NCI-H748 (cell line): ENCODE measurements around the gene TTC27.
"Not testable (repeated sequence)": the region's sequence is repeated elsewhere in the genome, so short reads cannot be mapped to it uniquely, and the experiment has no call there.

ENCODE experiments used
- DNase-seq: peaks from one replicate; lab custom pipeline; 2025; ENCODE audit not compliant: unreplicated experiment; lab: John Stamatoyannopoulos, UW

TTC27 gene

DNA sequence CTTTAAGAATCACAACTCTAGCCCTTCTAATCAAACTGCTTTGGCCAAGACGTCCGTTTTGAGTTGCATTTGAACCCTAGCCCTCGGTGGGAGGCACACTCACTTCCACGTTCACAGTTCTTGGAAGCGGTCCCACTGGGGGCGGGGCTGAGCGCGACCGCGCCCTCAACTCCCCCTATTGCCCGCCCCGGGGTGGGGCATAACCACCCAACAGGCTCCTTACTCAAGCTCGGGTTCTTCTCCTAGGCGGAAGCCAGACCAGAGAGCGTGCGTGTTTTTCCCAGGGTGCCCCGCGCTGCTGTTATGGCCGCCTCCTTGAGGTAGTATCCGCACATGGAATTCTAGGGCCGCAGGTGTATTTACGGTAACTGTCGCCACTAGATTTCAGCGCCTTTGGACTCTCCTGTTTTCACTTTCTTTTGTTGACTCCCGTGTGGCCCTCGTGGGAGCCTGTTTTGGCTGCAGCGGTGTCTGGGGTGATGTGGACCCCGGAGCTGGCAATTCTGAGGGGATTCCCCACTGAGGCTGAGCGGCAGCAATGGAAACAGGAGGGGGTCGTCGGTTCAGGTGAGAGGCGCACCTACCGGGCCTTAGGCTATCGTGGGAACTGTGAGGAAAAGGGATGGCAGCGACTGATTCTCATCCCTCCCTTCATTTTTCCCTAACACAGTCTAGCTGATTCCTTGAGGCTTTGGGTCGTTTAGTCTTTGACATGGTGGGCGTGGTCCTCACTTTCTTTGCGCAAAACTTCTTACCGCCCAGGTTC is at the start of gene TTC27:
TTC27 (plus strand) TSS at position 237 of the 766 bp plus-strand sequence; CDS start at position 480, 243 bp downstream.
- DNase-seq = peak; percentile 92

DNA sequence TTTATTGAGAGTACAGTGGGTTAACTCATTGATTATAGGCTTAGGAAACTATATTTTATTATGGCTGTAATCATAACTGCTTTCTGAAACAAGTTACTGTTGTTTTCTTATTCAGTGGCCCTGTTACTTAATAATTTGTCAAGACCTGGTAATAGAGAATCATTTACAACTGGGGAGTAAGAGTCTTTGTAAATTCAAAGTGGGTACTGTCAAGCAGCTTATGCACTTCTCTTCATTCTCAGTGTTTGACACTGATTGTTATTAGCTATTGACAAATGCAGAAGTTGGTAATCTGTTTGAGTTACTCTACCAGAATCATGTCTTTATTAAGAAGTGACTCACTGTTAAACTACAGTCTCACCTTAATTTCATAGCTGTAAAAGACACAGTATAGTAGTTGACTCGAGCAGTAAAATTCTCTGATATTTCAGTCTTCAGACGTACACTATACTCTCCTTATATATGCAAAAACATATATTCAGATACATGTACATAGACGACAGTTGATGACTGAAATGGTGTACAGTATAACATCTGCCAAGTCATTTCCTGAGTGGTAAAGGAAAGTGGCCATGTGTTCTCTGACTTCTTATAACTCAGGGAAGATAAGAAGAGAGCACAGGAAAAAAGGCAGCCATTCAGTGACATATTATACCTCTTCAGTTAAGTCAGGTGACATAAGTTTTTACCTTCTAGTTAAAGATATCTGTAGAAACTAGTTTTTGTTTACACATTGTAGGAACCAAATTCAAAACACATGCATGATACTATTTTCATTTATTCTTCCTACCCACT is 36.0 kb upstream of the TTC27 start:
- no peak for DNase-seq

DNA sequence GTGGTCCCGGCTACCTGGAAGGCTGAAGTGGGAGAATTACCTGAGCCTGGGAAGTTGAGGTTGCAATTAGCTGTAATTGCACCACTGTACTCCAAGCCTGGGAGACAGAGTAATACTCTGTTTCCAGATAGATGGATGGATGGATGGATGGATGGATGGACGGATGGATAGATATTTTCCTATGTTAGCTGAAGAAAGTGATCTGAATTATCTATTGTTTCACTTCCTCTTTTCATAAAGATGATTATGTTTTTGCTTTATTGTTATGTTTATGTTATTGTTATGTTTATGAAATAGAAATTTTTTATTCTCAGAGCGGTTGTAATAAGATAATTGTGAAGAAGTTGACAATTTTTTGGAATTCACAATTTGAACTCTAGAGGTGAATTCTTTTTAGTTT is 33.3 kb upstream of the TTC27 start:
- DNase-seq = no peak

DNA sequence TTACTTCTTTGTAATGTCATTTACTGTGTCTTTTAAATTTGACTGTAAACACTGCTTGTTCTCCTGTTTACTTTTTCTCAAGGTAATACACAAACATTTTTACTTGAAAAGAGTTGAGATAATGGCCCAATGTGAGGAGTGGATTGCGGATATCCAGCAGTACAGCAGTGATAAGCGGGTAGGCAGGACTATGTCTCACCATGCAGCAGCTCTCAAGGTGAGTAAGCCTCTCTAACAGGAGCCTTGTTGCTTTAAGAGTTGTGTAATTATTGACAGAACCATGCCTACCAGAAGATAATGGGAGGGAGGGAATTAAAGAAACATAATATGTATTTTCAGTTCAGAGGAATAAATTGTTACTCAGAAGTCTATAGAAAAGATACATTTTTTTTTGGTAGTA is 16.5 kb upstream of the TTC27 start:
- DNase-seq = no peak

DNA sequence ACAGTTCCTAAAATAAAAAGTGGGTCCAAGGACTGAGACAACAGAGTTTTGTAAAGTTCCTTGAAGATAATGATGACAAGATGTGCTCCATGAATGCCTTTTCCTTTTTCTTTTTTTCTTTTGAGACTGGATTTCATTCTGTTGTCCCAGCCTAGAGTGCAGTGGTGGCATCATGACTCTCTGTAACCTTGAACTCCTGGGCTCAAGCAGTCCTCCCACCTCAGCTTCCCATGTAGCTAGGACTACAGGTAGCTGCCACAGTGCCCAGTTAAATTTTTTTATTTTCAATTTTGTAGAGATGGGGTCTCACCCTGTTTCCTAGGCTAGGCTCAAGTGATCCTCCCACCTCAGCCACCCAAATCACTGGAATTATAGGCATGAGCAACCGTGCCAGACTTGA is 16.1 kb upstream of the TTC27 start:
- no peak for DNase-seq

DNA sequence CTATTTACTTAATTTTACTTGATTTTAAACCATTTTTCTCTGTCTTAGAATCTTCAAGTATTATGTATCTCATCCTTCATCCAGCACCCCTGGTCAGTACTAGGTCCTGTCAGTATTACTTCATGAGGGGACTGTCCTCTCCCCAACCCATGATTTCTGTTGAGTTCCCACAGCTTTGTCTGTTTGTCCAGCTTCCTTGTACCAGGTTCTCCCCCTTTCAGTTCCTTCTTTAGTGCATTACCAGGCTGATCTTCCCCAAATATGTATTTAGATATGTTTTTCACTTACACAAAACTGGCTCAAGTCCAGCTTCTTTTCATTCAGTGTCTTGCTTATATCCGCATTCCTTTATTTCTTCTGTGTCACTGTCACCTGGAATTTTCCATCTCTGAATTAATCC is 13.8 kb upstream of the TTC27 start:
- no peak for DNase-seq

DNA sequence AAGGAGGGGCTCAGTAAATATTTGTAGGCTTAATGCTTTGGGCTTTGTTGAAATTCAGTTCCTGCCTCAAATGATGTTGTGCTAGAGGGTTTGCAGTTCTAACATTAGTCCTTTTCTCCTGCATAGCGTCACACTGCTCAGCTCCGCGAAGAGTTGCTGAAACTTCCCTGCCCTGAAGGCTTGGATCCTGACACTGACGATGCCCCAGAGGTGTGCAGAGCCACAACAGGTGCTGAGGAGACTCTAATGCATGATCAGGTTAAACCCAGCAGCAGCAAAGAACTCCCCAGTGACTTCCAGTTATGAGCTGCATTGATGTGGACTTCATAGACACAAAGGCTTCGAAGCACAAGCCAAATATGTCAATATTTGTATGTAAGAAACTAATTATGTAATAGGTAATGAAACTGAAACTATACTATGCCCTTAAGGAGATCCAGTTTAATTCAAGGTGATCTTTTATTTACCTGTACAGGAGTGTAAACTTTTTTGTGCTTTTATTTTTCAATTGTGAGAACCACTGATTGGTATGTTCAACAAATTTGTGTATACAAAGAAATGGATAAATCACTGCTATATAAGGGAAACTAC is 10.2 kb upstream of the TTC27 start:
- DNase-seq = no peak

DNA sequence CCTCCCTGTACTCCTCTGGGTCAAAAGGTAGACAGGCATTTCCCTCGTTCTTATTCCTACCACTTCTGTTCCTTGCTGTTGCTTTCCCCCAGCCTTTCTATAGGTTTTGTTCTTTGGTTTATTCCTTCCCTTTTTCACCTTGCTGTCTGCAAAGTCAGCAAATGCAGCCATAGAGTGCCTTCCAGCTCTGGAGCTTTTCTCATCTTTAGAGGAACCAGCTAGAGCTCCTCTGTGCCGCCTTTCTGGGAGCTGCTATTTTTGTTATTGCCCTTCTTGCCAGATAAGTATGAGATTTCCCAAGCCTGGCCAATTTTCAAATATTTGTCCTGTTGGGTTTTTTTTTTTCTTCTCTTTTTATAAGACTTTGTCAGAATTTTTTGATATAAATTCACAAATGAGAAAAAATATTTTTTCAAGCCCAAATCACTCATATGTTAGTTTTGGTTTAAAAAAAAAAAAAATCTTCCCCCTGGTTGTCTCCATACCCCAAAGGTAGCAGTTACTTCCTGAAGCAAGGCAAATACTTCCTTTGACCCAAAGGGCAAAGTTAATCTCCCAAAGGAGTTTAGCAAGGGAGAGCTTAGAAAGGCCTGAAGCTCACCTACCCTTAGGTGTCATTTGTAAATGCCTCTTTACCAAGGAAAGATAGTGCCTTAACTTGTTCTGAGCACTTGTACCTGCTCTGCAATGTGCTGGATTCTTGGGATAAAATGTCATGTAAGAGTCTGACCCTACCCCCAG is 5.1 kb upstream of the TTC27 start:
- DNase-seq = no peak

DNA sequence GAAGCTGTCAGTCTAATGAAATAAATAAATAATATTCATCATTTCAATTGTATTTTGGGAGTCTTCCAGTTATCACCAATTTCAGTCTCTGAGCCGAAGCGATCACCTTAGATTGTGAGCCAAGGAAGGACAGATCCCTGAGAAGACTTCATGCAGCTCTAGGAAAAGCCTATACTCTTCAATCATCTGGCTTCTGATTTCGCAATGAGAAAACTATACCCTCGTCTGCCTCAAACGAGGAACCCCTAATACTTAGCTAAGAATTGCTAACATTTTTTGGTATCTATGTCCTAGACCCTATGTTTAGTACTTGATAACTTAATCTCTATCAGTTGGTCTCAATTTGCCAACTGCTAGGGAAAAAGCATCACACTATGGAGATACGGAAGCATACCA is 4.5 kb upstream of the TTC27 start:
- no peak for DNase-seq

DNA sequence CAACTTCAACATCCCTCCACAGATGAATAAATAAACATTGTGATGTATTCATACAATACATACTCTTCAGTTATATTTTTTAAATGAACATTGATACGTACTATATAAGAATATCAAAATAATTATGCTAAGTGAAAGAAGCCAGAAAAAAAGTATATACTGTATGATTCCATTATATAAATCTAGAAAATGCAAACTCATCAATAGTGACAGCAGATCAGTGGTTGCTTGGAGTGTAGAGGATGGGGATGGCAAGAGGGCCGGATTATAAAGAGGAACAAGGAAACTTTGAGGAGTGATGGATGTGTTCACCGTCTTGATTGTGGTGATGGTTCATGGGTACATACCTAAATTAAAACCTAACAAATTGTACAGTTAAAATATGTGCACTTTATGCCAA is 3.0 kb upstream of the TTC27 start:
- DNase-seq = no peak

DNA sequence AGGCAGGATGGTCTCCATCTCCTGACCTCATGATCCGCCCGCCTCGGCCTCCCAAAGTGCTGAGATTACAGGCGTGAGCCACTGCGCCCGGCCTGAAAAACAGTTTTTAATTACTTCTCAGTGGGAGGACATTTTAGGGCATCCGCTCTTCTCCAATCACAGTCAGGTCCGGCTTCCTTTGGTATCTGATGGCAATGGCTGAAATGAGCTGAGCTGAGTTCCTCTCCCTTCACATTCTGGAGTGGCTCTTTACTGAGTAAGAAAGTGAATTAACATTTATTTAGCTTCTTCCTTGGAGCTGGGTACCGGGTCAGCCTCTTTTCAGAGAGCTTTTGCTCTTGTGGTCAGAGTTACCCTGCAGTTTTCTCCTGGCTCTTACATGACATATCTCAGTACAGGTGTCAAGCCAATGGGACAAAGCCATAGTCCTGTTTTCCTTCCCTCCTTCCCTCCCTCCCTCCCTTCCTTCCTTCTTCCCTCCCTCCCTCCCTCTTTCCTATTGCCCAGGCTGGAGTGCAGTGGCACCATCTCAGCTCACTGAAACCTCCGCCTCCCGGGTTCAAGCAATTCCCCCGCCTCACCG is 1.1 kb upstream of the TTC27 start:
- no peak for DNase-seq

DNA sequence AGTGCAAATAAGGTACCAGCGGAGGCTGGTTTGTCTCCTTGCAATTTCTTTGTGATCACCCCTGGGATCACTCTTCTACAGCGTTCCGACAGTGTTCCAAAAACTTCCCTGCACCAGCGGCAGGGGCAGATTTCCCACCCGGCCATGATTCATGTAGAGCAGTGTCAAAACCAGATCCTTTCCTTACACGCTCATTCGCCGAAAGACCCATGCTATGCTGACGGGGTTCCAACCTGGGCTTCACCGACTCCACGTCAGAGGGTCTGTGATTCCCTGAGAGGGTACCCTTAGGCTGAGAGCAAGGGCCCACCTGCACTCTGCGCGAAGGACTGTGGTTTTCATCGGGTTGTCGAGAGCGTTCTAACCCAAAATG is 423 bp upstream of the TTC27 start:
- DNase-seq = peak; percentile 56

DNA sequence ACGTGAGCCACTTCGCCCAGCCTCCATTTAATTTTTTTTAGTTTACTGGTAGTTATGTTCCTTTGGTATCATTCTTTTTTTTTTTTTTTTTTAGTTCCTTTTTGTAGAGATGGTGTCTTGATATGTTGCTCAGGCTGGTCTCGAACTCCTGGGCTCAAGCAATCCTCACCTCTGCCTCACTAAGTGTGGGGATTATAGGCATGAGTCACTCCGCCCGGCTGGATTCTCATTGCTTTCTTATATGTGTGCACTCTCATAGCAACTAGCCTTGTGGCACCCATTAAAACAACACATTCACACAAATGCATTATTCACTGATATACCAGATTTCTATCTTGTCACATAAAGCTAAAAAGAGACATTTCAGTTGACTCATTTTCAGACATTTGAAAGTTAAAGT is 4.2 kb downstream of the TTC27 start:
- no peak for DNase-seq

DNA sequence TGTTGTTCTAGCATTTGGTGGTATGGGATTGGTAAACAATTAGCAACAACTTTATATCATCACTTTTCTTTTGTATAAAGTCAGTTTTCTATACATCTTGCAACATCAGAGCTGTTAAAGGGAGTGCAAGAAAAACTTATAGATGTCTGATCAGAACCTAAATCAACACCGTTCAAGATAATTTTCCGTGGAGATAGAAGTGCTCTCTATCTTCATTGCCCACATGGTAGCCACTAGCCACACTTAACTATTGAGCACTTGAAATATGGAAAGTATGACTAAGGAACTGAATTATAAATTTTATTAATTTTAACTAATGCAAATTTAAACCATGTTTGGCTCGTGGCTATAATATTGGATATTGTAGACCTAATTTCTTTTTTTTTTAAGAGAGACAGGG is 5.2 kb downstream of the TTC27 start:
- no peak for DNase-seq

DNA sequence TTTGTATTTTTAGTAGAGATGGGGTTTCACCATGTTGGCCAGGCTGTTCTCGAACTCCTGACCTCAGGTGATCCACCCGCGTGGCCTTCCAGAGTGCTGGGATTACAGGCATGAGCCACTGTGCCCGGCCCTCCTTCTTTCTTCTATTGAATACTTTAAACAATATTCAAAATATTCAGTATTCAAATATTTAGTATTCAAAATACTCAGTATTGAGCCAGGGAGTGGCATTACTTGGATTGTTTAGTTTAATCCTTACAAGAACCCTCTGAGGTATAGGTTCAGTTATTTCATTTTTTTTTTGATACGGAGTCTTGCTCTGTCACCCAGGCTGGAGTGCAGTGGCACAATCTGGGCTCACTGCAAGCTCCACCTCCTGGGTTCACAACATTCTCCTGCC is 10.7 kb downstream of the TTC27 start:
- not testable (repeated sequence) for DNase-seq

DNA sequence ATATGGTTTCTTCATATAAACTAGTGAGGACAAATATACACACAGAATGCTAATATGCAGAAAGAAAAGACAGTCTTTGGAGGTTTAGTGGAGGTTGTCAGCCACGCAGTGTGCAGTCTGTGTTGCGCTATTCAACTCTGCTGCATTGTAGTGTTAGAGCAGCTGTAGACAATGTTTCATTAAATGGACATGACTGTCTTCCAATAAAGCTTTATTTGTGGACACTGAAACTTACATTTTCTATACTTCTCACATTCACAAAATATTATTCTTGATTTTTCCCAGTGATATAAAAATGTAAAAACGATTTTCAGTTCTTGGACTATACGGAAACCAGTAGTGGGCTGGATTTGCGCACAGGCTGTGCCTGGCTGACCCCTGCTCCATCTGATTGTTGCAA is 13.3 kb downstream of the TTC27 start:
- DNase-seq = no peak

DNA sequence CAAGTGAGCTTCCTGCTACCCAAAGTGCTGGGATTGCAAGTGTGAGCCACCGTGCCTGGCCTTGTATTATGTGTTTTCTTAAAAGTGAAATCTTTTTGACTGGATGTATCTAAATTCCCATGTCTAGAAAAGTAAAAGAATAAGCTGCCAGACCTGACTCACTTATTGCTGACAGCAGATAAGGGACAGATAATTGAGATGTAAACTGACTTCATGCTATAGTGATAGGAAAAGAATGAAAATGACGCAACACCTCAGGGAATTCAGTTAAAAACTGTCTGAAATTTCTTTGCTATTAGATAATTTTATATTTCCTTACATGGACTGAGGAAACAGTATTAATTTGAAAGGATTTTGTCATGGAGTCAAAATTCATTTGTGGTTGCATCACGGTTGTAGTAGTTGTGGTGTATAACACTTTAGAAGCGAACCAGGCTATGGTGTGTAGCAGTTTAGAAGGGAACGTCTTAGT is 19.4 kb downstream of the TTC27 start:
- DNase-seq = no peak

DNA sequence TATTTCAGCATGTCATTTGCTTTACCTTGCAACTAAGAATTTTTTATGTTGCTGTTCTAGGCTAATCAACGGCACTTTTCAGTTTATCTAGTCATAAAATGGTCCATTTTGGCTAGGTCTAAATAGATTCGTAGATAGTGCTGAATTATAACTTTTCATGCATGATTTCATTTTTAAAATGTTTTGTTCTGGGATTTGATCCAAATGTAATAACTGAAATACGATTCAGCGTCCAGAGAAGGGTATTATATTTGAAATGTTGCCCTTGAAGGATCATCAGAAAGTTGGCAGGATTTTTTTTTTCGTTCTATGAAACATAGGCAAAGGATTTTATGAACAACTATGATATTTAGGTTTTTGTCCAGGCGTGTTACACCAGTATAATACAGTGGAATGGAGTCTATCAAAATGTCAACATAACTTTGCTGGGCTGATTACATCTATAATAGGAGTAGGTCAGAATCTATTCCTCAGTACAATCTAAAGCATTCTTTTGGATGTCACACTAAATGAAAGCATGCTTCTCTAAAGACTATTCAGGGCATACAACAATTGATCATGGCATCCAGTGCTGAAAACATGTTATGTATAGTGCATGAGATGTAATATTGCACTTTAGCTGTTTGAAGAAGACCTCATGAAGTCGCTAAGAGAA is 24.8 kb downstream of the TTC27 start:
- no peak for DNase-seq

DNA sequence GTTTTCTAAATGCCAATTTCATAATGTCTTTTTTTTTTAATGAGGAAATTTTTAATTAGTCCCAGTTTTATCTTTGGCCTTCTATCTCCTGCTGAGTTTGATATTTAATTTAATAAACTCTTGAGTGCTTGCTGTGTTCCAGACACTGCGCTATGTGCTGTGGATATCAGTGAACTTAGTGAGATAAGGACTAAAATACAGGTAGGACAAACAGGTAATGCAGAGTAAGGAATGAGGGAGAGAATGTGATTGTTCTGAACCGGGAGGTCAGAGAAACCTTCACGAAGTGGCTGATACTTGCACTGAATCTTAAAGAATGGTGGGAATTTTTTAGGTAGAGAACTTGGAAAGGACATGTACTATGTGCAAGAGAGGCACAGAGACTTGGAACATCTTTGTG is 28.2 kb downstream of the TTC27 start:
- no peak for DNase-seq

DNA sequence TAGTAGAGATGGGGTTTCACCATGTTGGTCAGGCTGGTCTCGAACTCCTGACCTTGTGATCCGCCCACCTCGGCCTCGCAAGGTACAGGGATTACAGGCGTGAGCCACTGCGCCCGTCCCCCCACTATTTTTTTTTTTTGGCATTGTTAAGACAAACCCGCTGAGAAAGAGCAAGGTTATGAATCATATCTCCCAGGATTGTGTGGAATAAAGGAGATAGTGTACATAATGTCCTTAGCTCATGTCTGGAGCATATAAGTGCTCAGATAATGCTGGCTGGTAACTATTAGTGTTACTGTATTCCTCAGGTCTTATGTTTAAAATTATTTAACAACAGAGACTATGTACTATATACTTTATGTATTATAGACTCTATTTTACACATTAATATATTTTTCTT is 36.0 kb downstream of the TTC27 start:
- DNase-seq = no peak

DNA sequence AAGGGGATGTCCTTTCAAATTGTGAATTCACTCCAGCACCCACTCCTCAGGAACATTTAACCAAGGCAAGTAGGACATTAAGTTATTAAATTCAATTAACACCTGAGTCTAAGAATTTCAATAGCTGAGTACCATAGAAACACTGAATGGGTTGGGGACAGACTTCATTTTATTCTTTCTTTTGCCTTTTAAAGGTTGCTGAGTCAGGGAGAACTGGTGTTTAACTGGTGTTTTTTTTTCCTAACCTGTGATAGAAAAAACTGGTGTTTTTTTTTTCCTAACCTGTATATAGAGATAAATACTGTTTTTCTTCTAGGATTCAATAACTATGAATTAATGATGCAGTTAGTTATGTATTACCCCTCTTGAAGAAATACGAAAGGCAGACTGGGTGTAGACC is 38.9 kb downstream of the TTC27 start:
- DNase-seq = no peak
